CD1c-positive myeloid dendritic cell (primary cell): ENCODE data around the gene MED8.
"Not testable (repeated sequence)": the region's sequence is repeated elsewhere in the genome, so short reads cannot be mapped to it uniquely, and the experiment has no call there.

Source experiments
- DNase-seq: peaks from one replicate; pipeline ENCODE4 v3.0.0-alpha.2; 2016; ENCODE audit errors: extremely low spot score

Gene MED8

GRCh38 chr1:43383449-43383848 is 6.2 kb downstream of the MED8 start:
- no peak for DNase-seq

GRCh38 chr1:43382027-43382779 is 7.4 kb downstream of the MED8 start:
- DNase-seq, result no peak

- DNase-seq, result peak; percentile 88
These were observed 8.0 kb downstream of the MED8 start for GRCh38 chr1:43381612-43382011.

GRCh38 chr1:43379476-43379875 is 10.1 kb downstream of the MED8 start:
- no peak for DNase-seq

- no peak for DNase-seq
These were observed 11.8 kb downstream of the MED8 start for GRCh38 chr1:43377831-43378230.

DNA sequence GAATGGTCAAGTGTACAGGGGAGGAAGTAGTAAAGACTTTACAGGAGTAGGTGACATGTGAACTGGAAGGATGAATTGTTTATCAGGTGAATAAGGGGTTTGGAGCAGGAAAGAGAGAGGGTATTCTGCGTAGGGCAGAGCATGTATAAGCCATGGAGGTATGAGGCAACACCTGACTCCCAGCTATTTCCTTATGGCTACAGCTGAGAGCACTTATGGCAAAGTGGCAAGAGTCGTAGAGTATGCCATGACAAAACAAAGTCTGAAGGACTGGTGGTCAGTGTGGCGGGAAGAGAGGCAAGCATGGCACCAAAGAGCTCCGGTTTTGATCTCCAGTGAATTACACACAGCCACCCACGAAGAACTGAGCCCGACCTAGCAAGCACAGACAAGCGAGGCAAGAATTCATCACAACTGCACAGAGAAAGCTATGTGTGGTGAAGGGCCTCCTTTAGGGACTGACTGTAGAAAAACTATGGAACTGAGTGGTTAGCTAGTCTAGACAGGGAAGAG is 12.8 kb downstream of the MED8 start:
- DNase-seq, result no peak

- DNase-seq, result peak; percentile 31
These were observed 16.3 kb downstream of the MED8 start for GRCh38 chr1:43373066-43373940.

DNA sequence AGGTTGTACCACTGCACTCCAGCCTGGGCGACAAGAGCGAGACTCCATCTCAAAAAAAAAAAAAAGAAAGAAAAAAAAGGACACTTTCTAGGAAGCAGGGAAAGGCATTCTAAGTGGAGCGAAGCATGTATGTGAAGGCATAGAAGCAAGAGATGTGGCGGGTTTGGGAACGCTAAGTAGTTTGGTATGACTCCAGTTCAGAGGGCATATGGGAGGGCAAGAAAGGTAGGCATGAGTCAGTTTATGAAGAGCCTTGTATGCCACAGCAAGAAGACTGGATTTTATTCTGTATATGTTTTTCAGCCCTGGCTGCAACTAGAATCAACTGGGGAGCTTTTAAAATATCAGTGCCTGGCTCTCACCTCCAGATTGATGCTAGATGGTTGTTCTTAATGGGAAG is 17.4 kb downstream of the MED8 start:
- no peak for DNase-seq

DNA sequence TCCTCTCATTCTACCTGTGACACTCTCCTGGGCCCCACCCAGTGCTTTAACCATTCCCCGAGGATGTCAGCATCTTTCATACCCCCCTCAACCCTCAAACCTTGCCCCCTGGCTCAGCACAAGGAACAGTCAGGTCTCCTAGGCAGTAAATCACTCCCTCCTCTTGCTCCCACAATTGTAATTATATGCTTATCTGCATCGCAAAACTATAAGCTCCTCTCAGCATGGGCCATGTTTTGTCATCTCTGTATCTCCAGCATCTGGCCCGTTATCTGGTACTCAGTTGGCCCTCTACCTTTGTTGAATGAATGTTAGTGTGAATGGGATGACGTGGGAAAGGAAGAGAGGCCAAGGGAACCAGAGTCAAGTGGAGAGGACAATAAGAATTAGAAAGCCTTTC is 19.0 kb downstream of the MED8 start:
- no peak for DNase-seq

DNA sequence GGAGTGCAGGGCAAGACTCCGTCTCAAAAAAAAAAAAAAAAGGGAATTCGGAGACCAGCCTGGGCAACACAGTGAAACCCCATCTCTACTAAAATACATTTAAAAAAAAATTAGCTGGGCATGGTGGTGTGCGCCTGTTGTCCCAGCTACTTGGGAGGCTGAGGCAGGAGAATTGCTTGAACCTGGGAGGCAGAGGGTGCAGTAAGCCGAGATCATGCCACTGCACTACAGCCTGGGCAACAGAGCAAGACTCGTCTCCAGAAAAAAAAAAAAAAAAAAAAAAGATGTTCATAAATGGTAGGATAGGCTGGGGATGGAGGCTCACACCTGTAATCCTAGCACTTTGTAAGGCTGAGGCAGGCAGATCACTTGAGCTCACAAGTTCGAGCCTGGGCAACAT is 19.8 kb downstream of the MED8 start:
- not testable (repeated sequence) for DNase-seq

GRCh38 chr1:43368646-43369020 is 21.0 kb downstream of the MED8 start:
- DNase-seq, result no peak

DNA sequence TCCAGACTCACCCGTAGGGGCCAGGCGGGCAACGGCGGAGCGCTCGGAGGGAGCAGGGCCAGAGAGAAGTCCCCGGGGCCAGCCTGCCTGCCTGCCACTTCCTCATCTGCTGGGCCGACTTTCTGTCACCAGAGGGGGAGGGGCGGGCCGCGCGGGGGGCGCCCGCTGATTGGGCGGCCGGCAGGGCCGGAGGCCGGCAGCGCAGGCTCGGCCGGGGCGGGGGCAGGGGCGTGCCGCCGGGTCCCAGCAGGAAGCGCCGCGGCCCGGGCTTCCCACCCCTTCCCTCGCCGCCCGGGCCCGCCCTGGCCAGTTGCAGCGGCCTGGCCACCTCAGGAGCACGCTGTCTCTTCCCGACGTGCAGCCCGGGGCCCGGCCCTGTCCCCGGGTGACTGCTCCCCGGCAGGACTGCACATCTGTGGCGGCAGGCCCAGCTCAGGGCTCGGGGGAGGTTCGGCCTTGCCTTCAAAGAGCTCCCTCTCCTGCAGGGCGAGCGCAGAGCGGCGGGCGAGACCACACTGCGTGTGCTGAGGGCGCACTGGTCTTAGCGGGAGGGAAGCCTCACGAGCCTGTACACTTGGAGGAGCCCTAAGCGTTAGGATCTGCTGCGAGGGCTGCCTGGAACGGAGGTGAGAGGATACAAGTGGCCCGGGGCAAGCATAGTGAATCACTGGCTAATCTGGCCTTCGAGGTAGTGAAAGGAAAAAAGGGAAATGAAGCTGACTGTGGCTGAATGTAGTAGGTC is 21.5 kb downstream of the MED8 start, which contains the start of gene ELOVL1:
ELOVL1 (minus strand) TSS at position 108 of the 742 bp plus-strand sequence. CDS start 2,402 bp downstream, outside the sequence.
- peak; percentile 96 for DNase-seq

GRCh38 chr1:43367026-43367903 is 22.3 kb downstream of the MED8 start:
- DNase-seq, result peak; percentile 31

DNA sequence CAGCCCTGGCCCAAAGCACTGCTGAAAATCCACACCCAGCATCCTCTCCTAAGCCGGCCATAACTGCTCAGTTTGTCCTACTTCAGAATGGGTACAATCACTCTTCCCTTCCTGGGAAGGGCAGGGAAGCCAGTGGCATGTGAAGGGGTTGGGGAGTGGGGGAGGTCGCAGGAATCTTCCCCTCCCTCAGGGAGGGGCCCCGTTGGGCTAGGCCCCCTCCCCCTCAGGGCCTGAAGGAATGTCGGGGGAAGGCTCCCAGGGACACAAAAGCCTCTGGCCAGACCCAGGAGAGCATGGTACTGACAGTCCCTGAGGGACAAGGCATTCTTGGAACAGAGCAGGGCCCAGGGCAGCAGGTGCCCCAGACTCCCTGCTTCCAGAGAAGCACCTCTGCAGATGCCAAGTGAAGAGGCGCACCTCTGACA is 23.0 kb downstream of the MED8 start:
- DNase-seq, result no peak

DNA sequence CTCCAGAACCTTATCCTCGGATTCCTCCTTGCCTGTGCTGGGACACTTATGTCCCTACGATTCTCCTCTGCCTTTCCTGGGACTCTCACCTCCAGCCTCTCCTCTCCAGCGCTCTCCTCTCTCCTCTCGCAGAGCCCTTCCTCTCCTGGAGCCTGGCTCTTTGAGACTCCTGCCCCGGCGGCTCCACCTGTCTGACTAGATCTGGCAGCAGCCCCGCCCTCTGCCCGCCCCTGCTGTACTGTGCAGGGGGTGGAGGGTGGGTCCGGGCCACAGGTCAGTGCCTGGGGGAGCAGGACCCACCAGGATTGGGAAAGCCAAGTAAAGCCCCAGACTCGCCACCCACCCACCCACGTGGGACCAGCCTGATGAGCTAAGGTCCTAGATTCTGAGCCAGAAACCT is 23.4 kb downstream of the MED8 start:
- no peak for DNase-seq

DNA sequence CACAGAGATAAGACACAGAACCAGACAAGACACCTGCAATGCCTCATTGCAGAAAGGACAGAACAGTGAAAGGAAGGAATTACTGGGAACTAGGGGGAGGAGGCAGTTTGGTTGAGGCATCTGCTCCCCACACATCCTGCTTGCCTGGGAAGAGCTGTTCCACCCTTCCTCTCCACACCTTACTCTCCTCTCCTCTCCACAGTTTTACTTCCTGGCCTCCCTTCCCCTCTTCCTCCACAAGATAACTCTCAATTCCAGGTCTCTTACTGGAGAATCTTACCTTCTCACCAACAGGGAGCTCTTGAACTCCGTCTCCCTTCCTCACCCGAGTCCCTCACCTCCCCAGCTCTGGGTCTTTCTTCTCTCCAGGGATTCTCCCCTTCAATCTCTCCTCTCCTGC is 23.9 kb downstream of the MED8 start:
- DNase-seq, result no peak

- DNase-seq, result no peak
These were observed 25.6 kb downstream of the MED8 start for GRCh38 chr1:43363935-43364525.

DNA sequence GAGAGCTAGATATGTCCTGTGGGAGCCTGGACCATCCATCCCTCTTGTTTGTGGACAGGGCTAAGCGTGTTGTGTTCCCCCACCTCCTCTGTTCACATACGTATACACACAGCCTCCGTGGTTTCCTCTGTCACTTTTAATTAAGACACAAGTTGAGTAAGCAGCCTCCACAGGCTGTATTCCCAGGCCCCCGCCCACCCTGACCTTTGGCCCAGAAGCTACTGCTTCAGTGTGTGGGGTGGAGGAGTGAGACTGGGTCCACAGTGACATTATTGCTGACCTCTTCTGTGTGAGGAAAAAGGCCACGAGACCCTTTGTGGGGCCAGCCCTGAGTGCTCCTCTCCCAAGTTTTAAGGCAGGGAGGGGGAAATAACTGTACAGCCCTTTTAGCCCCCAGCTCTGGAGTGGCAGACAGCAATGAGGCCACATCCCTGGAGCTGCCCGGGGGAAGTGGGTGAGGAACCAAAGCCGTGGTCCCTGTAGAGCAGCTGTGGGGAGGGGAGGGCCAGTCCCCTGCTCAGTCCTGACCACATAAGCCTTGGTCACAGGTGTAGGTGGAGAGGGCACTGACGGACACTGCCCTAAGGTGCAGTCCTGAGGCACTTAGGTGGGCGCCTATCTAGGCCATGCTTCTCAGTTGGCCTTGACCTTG is 26.2 kb downstream of the MED8 start:
- DNase-seq, result peak; percentile 37

DNA sequence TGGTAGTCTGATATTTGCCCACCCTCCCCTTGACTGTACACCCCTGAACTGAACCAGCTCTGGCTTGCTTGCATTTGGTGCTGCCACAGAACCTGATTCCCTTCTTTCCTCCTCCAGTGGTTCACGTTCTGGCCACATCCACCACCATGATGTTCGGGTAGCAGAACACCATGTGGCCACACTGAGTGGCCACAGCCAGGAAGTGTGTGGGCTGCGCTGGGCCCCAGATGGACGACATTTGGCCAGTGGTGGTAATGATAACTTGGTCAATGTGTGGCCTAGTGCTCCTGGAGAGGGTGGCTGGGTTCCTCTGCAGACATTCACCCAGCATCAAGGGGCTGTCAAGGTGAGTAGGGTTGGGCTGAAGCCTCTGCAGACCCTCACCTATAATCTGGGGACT is 29.0 kb downstream of the MED8 start:
- no peak for DNase-seq

DNA sequence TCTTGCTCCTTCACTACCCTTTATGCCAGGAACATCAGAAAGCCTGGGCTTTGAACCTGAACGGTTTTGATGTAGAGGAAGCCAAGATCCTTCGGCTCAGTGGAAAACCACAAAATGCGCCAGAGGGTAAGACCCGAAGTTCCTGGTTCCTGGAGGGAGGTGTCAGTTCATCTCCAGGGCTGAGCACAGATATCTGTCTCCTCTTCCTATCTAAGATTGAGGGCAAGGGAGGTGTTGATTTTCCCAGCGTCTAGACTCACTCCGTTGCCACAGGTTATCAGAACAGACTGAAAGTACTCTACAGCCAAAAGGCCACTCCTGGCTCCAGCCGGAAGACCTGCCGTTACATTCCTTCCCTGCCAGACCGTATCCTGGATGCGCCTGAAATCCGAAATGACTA is 29.9 kb downstream of the MED8 start:
- no peak for DNase-seq
